SU-DHL-6 (cell line): Measurements from ENCODE around the gene KLK1.

Experiments used
- CTCF ChIP-seq: fragments of 200-600 bp; sonication (generic); IDR thresholded peaks from one replicate; pipeline ENCODE4 v1.5.1; 2017; ENCODE audit warnings: antibody characterized with exemption, mild to moderate bottlenecking, low read length, moderate library complexity; ENCODE audit not compliant: insufficient read depth, poor library complexity, severe bottlenecking
- EZH2phosphoT487 ChIP-seq: fragments of 200-600 bp; sonication (generic), shearing (Covaris generic); conservative IDR thresholded peaks from 2 replicates; pipeline ENCODE4 v1.6.1; 2018; ENCODE audit warnings: mild to moderate bottlenecking, antibody characterized with exemption, low read length, moderate library complexity, mixed read lengths

GRCh38 chr19:50799547-50799851 lies 24.1 kb downstream of the KLK1 start:
- TF ChIP-seq CTCF (no peak), EZH2phosphoT487 (no peak)
